ENCODE results near the gene NOLC1. TPM values are rescaled to one million over a fixed set of nuclear protein-coding genes. Genes with fewer than 3 reads are reported as not detected.
"Not testable (repeated sequence)": the region's sequence is repeated elsewhere in the genome, so short reads cannot be mapped to it uniquely, and the experiment has no call there.

Gene NOLC1
- total RNA-seq, 1 experiment from 2014 or later, result 165 TPM

- TF ChIP-seq E2F1 (CRISPR knock-in tag; IDR thresholded peaks at IDR 0.05) (no peak), CBFB (CRISPR knock-in tag; IDR thresholded peaks at IDR 0.05; ENCODE audit: low read depth) (no peak), ERG (CRISPR knock-in tag; IDR thresholded peaks at IDR 0.05) (no peak), ZNF423 (CRISPR knock-in tag; IDR thresholded peaks at IDR 0.05) (no peak)
These were observed 36.2 kb downstream of the NOLC1 start (continued) for GRCh38 chr10:102188298-102188940.

- not testable (repeated sequence) for H3K27ac Mint-ChIP-seq; H3K4me1 Mint-ChIP-seq; H3K4me3 Mint-ChIP-seq; ATAC-seq; DNase-seq (ENCODE audit: low spot score)
- ChIA-PET CTCF (interaction anchor here (0.5 kb wide), 1 partner anchor 20 kb away, joined by 4 read pairs; no protein-coding TSS in a partner anchor), POLR2A (interaction anchor here (0.7 kb wide), 1 partner anchor 37 kb away, joined by 4 read pairs; no protein-coding TSS in a partner anchor)
- Mint-ChIP-seq H3K27me3 (ENCODE audit: low read depth) (peaks cover 30% of the 10 kb centered on the region), H3K36me3 (peaks cover 24% of the 10 kb centered on the region), H3K9me3 (peaks cover 71% of the 10 kb centered on the region)
These were observed 37.0 kb downstream of the NOLC1 start for GRCh38 chr10:102188941-102189898.

- no peak overlapping the region for H3K4me3 Mint-ChIP-seq
- peaks cover 33% of the 10 kb centered on the region for H3K27me3 Mint-ChIP-seq (ENCODE audit: low read depth)
- ChIA-PET POLR2A (no interaction called here), CTCF (no interaction called here)
- no peak overlapping the region for H3K27ac Mint-ChIP-seq
- no peak for DNase-seq (ENCODE audit: low spot score)
- no peak for ATAC-seq
- peaks cover 11% of the 10 kb centered on the region for H3K36me3 Mint-ChIP-seq
- no peaks in the 10 kb centered on the region for H3K4me1 Mint-ChIP-seq
- no peak for TF ChIP-seq NR2C2 (CRISPR knock-in tag; IDR thresholded peaks at IDR 0.05)
- no peak for TF ChIP-seq ZNF423 (CRISPR knock-in tag; IDR thresholded peaks at IDR 0.05)
- no peak for TF ChIP-seq SMAD3 (CRISPR knock-in tag; IDR thresholded peaks at IDR 0.05; ENCODE audit: borderline replicate concordance)
- TF ChIP-seq ELF4 (CRISPR knock-in tag; IDR thresholded peaks at IDR 0.05; ENCODE audit: low read depth), result no peak
- no peak for TF ChIP-seq AFF4 (CRISPR knock-in tag; IDR thresholded peaks at IDR 0.05; ENCODE audit: borderline replicate concordance)
- TF ChIP-seq ZNF425 (CRISPR knock-in tag; conservative IDR thresholded peaks at IDR 0.05), result no peak
- no peak for TF ChIP-seq GRHL2 (CRISPR knock-in tag; IDR thresholded peaks at IDR 0.05; ENCODE audit: insufficient replicate concordance, severe bottlenecking)
- no peak for TF ChIP-seq ATF2 (CRISPR knock-in tag; IDR thresholded peaks at IDR 0.05; ENCODE audit: borderline replicate concordance, low read depth)
- no peak for TF ChIP-seq ZNF317 (CRISPR knock-in tag; IDR thresholded peaks at IDR 0.05; ENCODE audit: borderline replicate concordance, low read depth)
- TF ChIP-seq GABPB1 (CRISPR knock-in tag; IDR thresholded peaks at IDR 0.05), result no peak
- TF ChIP-seq GTF2I (CRISPR knock-in tag; conservative IDR thresholded peaks at IDR 0.05), result no peak
- no peak for TF ChIP-seq MXD4 (CRISPR knock-in tag; IDR thresholded peaks at IDR 0.05; ENCODE audit: borderline replicate concordance)
- TF ChIP-seq NFATC4 (CRISPR knock-in tag; IDR thresholded peaks at IDR 0.05), result no peak
- TF ChIP-seq PRRX2 (CRISPR knock-in tag; IDR thresholded peaks at IDR 0.05), result no peak
- no peak for TF ChIP-seq NFYB (CRISPR knock-in tag; conservative IDR thresholded peaks at IDR 0.05; ENCODE audit: low read depth)
- peaks cover 49% of the 10 kb centered on the region for H3K9me3 Mint-ChIP-seq
These were observed 39.8 kb downstream of the NOLC1 start for GRCh38 chr10:102191956-102192355.
